Thyroid gland (tissue), 4 donors: ENCODE data around the gene SERPINB7. TPM values are rescaled to one million over a fixed set of nuclear protein-coding genes. Genes with fewer than 3 reads are reported as not detected.

Source experiments
- DNase-seq, 2 donors: peaks; one replicate each; pipeline ENCODE4 v3.0.0-alpha.2; 2019
- H3K27ac ChIP-seq, 3 donors: fragments of 200-600 bp; sonication (generic); 1 replicate in 2 of 3; 2 replicates in 1 of 3; pipeline ENCODE4 v1.5.1; 2016 to 2019; ENCODE audit warnings: mild to moderate bottlenecking in 1 of 3, moderate library complexity in 1 of 3
- H3K27me3 ChIP-seq: fragments of 200-600 bp; sonication (generic); one replicate; pipeline ENCODE4 v1.5.1; 2019
- H3K36me3 ChIP-seq, 2 donors: fragments of 200-600 bp; sonication (generic); one replicate each; pipeline ENCODE4 v1.5.1; 2016 to 2019
- H3K4me1 ChIP-seq, 2 donors: fragments of 200-600 bp; sonication (generic); one replicate each; pipeline ENCODE4 v1.5.1; 2017 to 2019
- H3K4me3 ChIP-seq, 3 donors: fragments of 200-600 bp; sonication (generic); replicated peaks in 1 of 3; 1 replicate in 2 of 3; 2 replicates in 1 of 3; pipeline ENCODE4 v1.5.1; 2016; ENCODE audit warnings: mild to moderate bottlenecking in 1 of 3
- H3K9me3 ChIP-seq: fragments of 200-600 bp; sonication (generic); one replicate; pipeline ENCODE4 v1.5.1; 2017
- CTCF ChIP-seq, 6 experiments: fragments of 200-600 bp in 3 of 6; fragments of 450-650 bp in 3 of 6; sonication (generic) in 3 of 6; IDR thresholded peaks; one replicate each; pipeline ENCODE4 v1.5.1; 2016 to 2019; ENCODE audit warnings: antibody characterized with exemption in 6 of 6, mild to moderate bottlenecking in 2 of 6, inconsistent platforms in 1 of 6, moderate library complexity in 1 of 6
- POLR2A ChIP-seq, 2 donors: fragments of 450-650 bp; IDR thresholded peaks; one replicate each; pipeline ENCODE4 v1.6.1; 2017; ENCODE audit warnings: antibody characterized with exemption in 2 of 2, mild to moderate bottlenecking in 2 of 2, moderate library complexity in 1 of 2
- WGBS, 2 donors: methylation state at CpG; one replicate each; pipeline ENCODE4 v1.1.5; 2017; 5-methylcytosine and 5-hydroxymethylcytosine counted together
- intact Hi-C: fragments of 100-400 bp; cut with DNase I; formaldehyde crosslinking; loops from one replicate; pipeline ENCODE4 v1.15.1; 2023
- total RNA-seq, 4 donors: library from RNA; depleted of rRNA; stranded (reverse); fragments of >200 nt; gene quantifications; one replicate each; pipeline ENCODE4 v1.2.3, GENCODE V29; 2016

Gene SERPINB7
- total RNA-seq, 4 donors from 2014 or later = not detected

- H3K27me3 ChIP-seq = no peaks in the 10 kb centered on the region
- no peaks in the 10 kb centered on the region for H3K36me3 ChIP-seq
- no peaks in the 10 kb centered on the region for H3K9me3 ChIP-seq
- no peak for TF ChIP-seq CTCF (IDR thresholded peaks at IDR 0.05)
- TF ChIP-seq POLR2A (IDR thresholded peaks at IDR 0.05) = no peak
- DNase-seq = no peak
- intact Hi-C loops = no loop called here
- H3K27ac ChIP-seq = no peak overlapping the region
- no peaks in the 10 kb centered on the region for H3K4me1 ChIP-seq
- WGBS, 2 donors = 40 to 44% methylated on average over 1 of the region's 1 CpG
- no peak overlapping the region for H3K4me3 ChIP-seq
Measured at GRCh38 chr18:63828656-63829055, 53.4 kb downstream of the SERPINB7 start.

GRCh38 chr18:63829886-63830285, 54.7 kb downstream of the SERPINB7 start:
- no peaks in the 10 kb centered on the region for H3K36me3 ChIP-seq
- no peak for TF ChIP-seq POLR2A (IDR thresholded peaks at IDR 0.05)
- no peak for TF ChIP-seq CTCF (IDR thresholded peaks at IDR 0.05)
- H3K27me3 ChIP-seq = no peaks in the 10 kb centered on the region
- H3K4me1 ChIP-seq = no peaks in the 10 kb centered on the region
- intact Hi-C loops = no loop called here
- no peak for DNase-seq
- no peak overlapping the region for H3K27ac ChIP-seq
- H3K4me3 ChIP-seq = no peak overlapping the region
- no peaks in the 10 kb centered on the region for H3K9me3 ChIP-seq

- Histone ChIP-seq H3K36me3 (no peaks in the 10 kb centered on the region), H3K27me3 (no peaks in the 10 kb centered on the region), H3K4me1 (no peaks in the 10 kb centered on the region), H3K9me3 (no peaks in the 10 kb centered on the region), H3K27ac (no peak overlapping the region), H3K4me3 (no peak overlapping the region)
- intact Hi-C loops = no loop called here
- DNase-seq = no peak
- TF ChIP-seq POLR2A (IDR thresholded peaks at IDR 0.05) (no peak), CTCF (IDR thresholded peaks at IDR 0.05) (no peak)
- WGBS, 2 donors = 62 to 75% methylated on average over 6 of the region's 6 CpGs
Measured at GRCh38 chr18:63831080-63831788, 56.0 kb downstream of the SERPINB7 start.

- DNase-seq = no peak
- TF ChIP-seq CTCF (IDR thresholded peaks at IDR 0.05) (no peak), POLR2A (IDR thresholded peaks at IDR 0.05) (no peak)
- intact Hi-C loops = no loop called here
- H3K36me3 ChIP-seq = no peaks in the 10 kb centered on the region
- H3K9me3 ChIP-seq = no peaks in the 10 kb centered on the region
- H3K27ac ChIP-seq = no peak overlapping the region
- no peaks in the 10 kb centered on the region for H3K27me3 ChIP-seq
- H3K4me3 ChIP-seq = no peak overlapping the region
- no peaks in the 10 kb centered on the region for H3K4me1 ChIP-seq
- WGBS, 2 donors = 90 to 97% methylated on average over 1 of the region's 1 CpG
Measured at GRCh38 chr18:63832470-63832869, 57.3 kb downstream of the SERPINB7 start.

GRCh38 chr18:63834471-63835113, 59.4 kb downstream of the SERPINB7 start:
- H3K27ac ChIP-seq = no peak overlapping the region
- no peaks in the 10 kb centered on the region for H3K9me3 ChIP-seq
- 80 to 87% methylated on average over 4 of the region's 4 CpGs for WGBS, 2 donors
- no peak overlapping the region for H3K4me3 ChIP-seq
- no peaks in the 10 kb centered on the region for H3K4me1 ChIP-seq
- intact Hi-C loops = no loop called here
- no peak for DNase-seq
- TF ChIP-seq CTCF (IDR thresholded peaks at IDR 0.05) (no peak), POLR2A (IDR thresholded peaks at IDR 0.05) (no peak)
- no peaks in the 10 kb centered on the region for H3K27me3 ChIP-seq
- no peaks in the 10 kb centered on the region for H3K36me3 ChIP-seq
